ENCODE data around the gene SH3BP2.

DNA sequence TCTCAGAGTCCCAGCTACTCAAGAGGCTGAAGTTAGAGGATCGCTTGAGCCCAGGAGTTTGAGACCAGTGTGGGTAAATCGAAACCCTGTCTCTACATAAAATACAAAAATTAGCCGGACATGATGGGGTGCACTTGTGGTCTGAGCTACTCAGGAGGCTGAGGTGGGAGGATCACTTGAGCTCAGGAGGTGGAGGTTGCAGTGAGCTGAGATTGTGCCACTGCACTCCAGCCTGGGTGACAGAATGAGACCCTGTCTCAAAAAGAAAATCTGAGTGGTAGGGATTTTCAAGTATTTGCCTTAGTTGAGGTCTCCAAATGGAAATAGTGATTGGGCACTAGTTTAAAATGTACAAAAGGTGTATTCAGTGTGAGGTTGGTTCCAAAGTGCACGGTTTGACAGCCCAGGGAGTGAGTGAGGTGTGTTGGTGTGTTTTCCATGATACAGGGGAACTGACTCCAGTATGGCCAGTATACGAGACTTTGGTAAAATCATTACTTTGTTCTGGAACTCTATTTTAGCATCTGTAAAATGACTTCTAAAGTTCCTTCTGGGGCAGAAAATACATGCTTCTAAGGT lies 64.6 kb downstream of the SH3BP2 start:
- TF ChIP-seq POLR2A (IDR thresholded peaks at IDR 0.05), result no peak
- TF ChIP-seq, protein P1, sequence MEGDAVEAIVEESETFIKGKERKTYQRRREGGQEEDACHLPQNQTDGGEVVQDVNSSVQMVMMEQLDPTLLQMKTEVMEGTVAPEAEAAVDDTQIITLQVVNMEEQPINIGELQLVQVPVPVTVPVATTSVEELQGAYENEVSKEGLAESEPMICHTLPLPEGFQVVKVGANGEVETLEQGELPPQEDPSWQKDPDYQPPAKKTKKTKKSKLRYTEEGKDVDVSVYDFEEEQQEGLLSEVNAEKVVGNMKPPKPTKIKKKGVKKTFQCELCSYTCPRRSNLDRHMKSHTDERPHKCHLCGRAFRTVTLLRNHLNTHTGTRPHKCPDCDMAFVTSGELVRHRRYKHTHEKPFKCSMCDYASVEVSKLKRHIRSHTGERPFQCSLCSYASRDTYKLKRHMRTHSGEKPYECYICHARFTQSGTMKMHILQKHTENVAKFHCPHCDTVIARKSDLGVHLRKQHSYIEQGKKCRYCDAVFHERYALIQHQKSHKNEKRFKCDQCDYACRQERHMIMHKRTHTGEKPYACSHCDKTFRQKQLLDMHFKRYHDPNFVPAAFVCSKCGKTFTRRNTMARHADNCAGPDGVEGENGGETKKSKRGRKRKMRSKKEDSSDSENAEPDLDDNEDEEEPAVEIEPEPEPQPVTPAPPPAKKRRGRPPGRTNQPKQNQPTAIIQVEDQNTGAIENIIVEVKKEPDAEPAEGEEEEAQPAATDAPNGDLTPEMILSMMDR (IDR thresholded peaks at IDR 0.05), result no peak
